SK-N-DZ (cell line): ENCODE results near the gene DDX39A.
A peak's percentile ranks its signal among the peaks of the same experiment; 100 is the strongest.
"Not testable (repeated sequence)": the region's sequence is repeated elsewhere in the genome, so short reads cannot be mapped to it uniquely, and the experiment has no call there.

Source experiments
- DNase-seq: peaks from one replicate; pipeline ENCODE4 v3.0.0-alpha.2; 2015; ENCODE audit warnings: low spot score

Gene DDX39A

DNA sequence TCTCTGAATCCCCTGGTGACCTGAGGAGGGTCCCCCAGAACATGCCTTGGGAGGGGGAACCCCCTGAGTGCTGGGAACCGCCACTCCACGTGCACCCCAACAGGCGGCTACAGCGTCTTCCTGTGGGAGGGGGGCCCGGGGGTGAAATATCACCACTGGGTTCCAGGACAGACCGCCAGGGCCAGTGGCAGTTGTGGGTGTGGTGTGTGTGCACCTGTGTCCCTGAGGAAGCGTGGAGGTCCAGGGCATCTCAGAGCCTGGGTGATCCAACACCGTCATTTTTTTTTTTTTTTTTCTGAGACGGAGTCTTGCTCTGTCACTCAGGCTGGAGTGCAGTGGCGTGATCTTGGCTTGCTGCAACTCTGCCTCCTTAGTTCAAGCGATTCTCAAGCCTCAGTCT lies 33.6 kb downstream of the DDX39A start:
- no peak for DNase-seq

GRCh38 chr19:14383661-14384555 lies 35.2 kb downstream of the DDX39A start:
- DNase-seq: no peak

DNA sequence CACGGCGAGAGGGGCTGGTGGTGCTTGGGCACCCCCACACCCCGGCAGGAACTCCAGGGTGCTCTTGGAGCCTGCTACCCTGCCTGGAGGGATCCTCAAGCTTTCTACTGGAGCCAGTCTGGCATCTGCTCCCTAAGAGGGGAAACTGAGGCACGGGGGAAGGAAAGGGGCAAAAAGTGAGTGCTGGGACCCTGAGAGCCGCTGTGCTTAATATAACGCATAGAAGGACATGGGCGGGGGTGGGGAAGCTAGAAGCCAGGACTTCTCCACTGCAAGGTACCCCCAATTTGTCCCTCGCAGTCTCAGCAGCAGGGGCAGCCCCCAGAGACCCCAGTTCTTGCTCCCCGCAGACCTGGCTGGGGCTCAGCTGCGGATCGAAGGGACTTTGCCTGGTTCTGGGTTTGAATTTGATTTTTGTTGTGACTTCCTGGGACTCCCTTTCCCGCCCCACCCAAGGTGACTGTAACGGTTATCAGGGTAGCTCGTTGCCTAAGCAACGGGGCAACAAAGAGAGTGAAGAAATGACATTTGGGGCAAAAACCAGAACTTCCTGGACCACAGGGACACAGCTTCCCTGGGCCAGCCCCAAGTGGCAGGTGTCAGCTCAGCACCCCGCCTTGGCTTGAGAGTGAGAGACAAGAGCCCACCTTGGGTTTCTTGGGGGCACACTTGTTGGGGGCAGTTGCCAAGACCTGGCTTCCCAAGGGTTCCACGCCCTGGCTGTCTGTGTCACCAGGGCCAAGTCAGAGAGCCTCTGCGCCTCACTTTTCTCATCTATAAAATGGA lies 37.3 kb downstream of the DDX39A start:
- DNase-seq: no peak

- no peak for DNase-seq
Measured at GRCh38 chr19:14379294-14380065, 39.7 kb downstream of the DDX39A start.

DNA sequence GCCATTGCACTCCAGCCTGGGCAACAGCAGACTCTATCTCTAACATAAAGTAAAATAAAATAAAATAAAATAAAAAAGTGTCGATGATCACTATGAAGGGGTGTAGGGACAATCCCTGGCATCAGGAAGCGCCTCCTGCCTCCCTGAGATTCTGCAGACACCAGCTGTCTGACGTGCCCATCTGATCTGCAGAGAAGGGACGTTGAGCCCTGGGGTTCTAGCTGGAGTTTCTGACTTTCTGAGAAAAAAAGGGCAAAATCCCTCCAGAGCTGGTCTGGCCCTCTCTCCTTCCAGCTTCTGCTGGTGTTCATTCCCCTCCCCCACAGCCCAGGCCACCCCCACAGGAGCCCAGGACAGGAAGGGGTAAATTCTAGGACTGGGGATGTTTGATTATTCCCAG lies 40.3 kb downstream of the DDX39A start:
- DNase-seq: no peak

GRCh38 chr19:14377883-14378328 lies 41.2 kb downstream of the DDX39A start:
- no peak for DNase-seq

- no peak for DNase-seq
Measured at GRCh38 chr19:14375582-14376291, 43.4 kb downstream of the DDX39A start.

- DNase-seq: no peak
Measured at GRCh38 chr19:14375055-14375581, 44.0 kb downstream of the DDX39A start.

- not testable (repeated sequence) for DNase-seq
Measured at GRCh38 chr19:14374313-14374712, 44.8 kb downstream of the DDX39A start.

DNA sequence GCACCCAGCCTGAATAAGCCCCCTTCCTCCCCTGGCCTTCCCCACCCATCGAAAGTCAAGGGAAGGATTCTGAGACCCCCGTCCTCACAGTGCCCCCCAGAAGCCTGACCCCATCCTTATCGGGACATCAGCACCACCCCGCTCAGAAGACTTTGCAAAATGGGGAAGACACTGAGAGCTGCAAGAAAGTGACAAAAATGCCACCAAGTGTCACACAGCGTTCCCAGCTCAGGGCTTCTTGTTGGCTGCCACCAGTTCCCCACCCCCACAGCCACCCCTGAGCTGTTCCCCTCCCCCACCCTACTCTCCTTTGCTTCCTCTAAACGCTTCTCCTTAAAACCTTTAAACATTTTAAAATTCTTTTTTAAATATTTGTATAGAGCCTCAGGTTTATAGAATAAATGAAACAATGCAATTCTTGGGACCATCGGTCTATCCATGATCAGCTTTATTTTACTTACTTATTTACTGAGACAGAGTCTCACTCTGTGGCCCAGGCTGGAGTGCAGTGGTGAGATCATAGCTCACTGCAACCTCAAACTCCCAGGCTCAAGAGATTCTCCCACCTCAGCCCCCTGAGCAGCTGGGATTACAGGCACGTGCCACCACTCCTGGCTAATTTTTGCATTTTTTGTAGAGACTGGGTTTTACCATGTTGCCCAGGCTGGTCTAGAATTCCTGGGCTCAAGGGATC lies 46.6 kb downstream of the DDX39A start:
- not testable (repeated sequence) for DNase-seq

GRCh38 chr19:14371301-14371821 lies 47.8 kb downstream of the DDX39A start:
- DNase-seq: no peak

- DNase-seq: no peak
Measured at GRCh38 chr19:14370940-14371280, 48.2 kb downstream of the DDX39A start.

- DNase-seq: no peak
Measured at GRCh38 chr19:14370169-14370939, 48.8 kb downstream of the DDX39A start.

- DNase-seq: no peak
Measured at GRCh38 chr19:14369399-14370168, 49.6 kb downstream of the DDX39A start.

DNA sequence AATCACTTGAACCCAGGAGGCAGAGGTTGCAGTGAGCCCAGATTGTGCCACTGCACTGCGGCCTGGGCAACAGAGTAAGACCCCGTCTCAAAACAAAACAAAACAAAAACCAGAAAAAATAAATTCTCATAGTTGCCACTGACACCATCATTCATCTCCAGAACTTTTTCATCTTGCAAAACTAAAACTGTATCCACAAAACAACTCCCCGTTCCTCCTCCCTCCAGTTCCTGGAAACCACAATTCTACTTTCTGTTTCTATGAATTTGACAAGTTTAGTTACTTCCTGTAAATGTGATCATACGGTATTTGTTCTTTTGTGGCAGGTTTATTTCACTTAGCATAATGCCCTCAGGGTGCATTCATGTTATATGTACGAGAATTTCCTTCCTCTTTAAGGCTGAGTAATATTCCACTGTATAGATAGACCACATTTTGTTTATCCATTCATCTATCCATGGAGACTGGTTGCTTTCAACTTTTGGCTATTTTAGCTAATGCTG lies 51.1 kb downstream of the DDX39A start:
- no peak for DNase-seq

GRCh38 chr19:14367016-14367415 lies 52.1 kb downstream of the DDX39A start:
- DNase-seq: no peak

DNA sequence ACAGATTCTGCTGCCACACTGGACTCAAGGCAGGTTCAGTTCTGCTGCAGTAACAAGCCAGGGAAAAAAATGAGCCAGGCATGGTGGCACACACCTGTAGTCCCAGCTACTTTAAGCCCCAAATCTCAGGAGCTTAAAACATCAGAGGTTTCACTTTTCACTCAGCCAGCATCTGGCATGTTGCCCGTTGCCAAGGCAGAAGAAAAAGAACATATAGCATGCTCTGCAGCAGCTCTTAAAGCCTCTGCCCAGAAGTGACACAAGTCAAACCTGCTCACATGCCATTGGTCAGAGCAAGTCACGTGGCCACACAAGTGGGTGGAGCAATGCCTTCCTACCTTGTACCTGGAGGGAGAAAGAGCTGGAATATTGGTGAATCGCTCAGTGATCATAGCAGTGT lies 52.6 kb downstream of the DDX39A start:
- DNase-seq: peak; percentile 62

GRCh38 chr19:14364098-14364443 lies 55.1 kb downstream of the DDX39A start:
- not testable (repeated sequence) for DNase-seq
